NCI-H82 treated with DMSO at 0.1 percent for 48 hours (cell line): Measurements from ENCODE around the gene AGAP1.

ENCODE experiments used
- DNase-seq: peaks from one replicate; lab custom pipeline; 2025; ENCODE audit not compliant: unreplicated experiment; lab: John Stamatoyannopoulos, UW

AGAP1 gene

GRCh38 chr2:235605312-235606003, 111.6 kb downstream of the AGAP1 start:
- DNase-seq: no peak

- no peak for DNase-seq
These were observed 112.3 kb downstream of the AGAP1 start for GRCh38 chr2:235606004-235606715.

- no peak for DNase-seq
These were observed 113.8 kb downstream of the AGAP1 start for GRCh38 chr2:235607546-235608199.

- no peak for DNase-seq
These were observed 114.5 kb downstream of the AGAP1 start for GRCh38 chr2:235608200-235608887.

GRCh38 chr2:235609321-235609720, 115.5 kb downstream of the AGAP1 start:
- DNase-seq: no peak

- no peak for DNase-seq
These were observed 115.9 kb downstream of the AGAP1 start for GRCh38 chr2:235609746-235610145.

GRCh38 chr2:235610696-235611257, 116.9 kb downstream of the AGAP1 start:
- DNase-seq: no peak

GRCh38 chr2:235611349-235611748, 117.5 kb downstream of the AGAP1 start:
- DNase-seq: no peak

- no peak for DNase-seq
These were observed 117.9 kb downstream of the AGAP1 start for GRCh38 chr2:235611756-235612155.

- DNase-seq: no peak
These were observed 118.5 kb downstream of the AGAP1 start for GRCh38 chr2:235612181-235612950.

GRCh38 chr2:235613649-235614048, 119.8 kb downstream of the AGAP1 start:
- DNase-seq: no peak

GRCh38 chr2:235614176-235614860, 120.5 kb downstream of the AGAP1 start:
- no peak for DNase-seq

- no peak for DNase-seq
These were observed 121.3 kb downstream of the AGAP1 start for GRCh38 chr2:235614900-235615712.

- DNase-seq: no peak
These were observed 123.0 kb downstream of the AGAP1 start for GRCh38 chr2:235616885-235617284.

- no peak for DNase-seq
These were observed 124.2 kb downstream of the AGAP1 start for GRCh38 chr2:235618039-235618438.

- DNase-seq: no peak
These were observed 125.7 kb downstream of the AGAP1 start for GRCh38 chr2:235619544-235619943.

GRCh38 chr2:235621736-235622135, 127.9 kb downstream of the AGAP1 start:
- DNase-seq: no peak

GRCh38 chr2:235623111-235623510, 129.3 kb downstream of the AGAP1 start:
- no peak for DNase-seq

- no peak for DNase-seq
These were observed 129.9 kb downstream of the AGAP1 start for GRCh38 chr2:235623752-235624151.
